ENCODE measurements around the gene SLC45A1. TPM values are rescaled to one million over a fixed set of nuclear protein-coding genes. Genes with fewer than 3 reads are reported as not detected.

The SLC45A1 gene
- total RNA-seq, 1 donor from 2014 or later, result 1.8 TPM

- peaks cover 81% of the 10 kb centered on the region for H3K4me1 ChIP-seq
- intact Hi-C loops (cut with micrococcal nuclease), result no loop called here
- peak; percentile 71 for DNase-seq
- no peaks in the 10 kb centered on the region for H3K9me3 ChIP-seq (replicated peaks)
- TF ChIP-seq, protein P1, sequence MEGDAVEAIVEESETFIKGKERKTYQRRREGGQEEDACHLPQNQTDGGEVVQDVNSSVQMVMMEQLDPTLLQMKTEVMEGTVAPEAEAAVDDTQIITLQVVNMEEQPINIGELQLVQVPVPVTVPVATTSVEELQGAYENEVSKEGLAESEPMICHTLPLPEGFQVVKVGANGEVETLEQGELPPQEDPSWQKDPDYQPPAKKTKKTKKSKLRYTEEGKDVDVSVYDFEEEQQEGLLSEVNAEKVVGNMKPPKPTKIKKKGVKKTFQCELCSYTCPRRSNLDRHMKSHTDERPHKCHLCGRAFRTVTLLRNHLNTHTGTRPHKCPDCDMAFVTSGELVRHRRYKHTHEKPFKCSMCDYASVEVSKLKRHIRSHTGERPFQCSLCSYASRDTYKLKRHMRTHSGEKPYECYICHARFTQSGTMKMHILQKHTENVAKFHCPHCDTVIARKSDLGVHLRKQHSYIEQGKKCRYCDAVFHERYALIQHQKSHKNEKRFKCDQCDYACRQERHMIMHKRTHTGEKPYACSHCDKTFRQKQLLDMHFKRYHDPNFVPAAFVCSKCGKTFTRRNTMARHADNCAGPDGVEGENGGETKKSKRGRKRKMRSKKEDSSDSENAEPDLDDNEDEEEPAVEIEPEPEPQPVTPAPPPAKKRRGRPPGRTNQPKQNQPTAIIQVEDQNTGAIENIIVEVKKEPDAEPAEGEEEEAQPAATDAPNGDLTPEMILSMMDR (IDR thresholded peaks at IDR 0.05; ENCODE audit: borderline replicate concordance), result no peak
- H3K27ac ChIP-seq (replicated peaks), result peak overlapping the region; percentile 94
- H3K4me3 ChIP-seq, result peak overlapping the region; percentile 31
- no peaks in the 10 kb centered on the region for H3K27me3 ChIP-seq (ENCODE audit: low read depth)
- H3K36me3 ChIP-seq, result peaks cover 66% of the 10 kb centered on the region
Measured at GRCh38 chr1:8364528-8365442, 46.9 kb downstream of the SLC45A1 start.

- TF ChIP-seq, protein P1 (IDR thresholded peaks at IDR 0.05; ENCODE audit: borderline replicate concordance), result no peak
- peaks cover 56% of the 10 kb centered on the region for H3K36me3 ChIP-seq
- H3K27me3 ChIP-seq (ENCODE audit: low read depth), result no peaks in the 10 kb centered on the region
- intact Hi-C loops (cut with micrococcal nuclease), result no loop called here
- no peaks in the 10 kb centered on the region for H3K9me3 ChIP-seq (replicated peaks)
- no peak overlapping the region for H3K4me3 ChIP-seq
- peaks cover 91% of the 10 kb centered on the region for H3K4me1 ChIP-seq
- no peak for DNase-seq
- H3K27ac ChIP-seq (replicated peaks), result peak overlapping the region; percentile 94
Measured at GRCh38 chr1:8365661-8366362, 47.9 kb downstream of the SLC45A1 start.

DNA sequence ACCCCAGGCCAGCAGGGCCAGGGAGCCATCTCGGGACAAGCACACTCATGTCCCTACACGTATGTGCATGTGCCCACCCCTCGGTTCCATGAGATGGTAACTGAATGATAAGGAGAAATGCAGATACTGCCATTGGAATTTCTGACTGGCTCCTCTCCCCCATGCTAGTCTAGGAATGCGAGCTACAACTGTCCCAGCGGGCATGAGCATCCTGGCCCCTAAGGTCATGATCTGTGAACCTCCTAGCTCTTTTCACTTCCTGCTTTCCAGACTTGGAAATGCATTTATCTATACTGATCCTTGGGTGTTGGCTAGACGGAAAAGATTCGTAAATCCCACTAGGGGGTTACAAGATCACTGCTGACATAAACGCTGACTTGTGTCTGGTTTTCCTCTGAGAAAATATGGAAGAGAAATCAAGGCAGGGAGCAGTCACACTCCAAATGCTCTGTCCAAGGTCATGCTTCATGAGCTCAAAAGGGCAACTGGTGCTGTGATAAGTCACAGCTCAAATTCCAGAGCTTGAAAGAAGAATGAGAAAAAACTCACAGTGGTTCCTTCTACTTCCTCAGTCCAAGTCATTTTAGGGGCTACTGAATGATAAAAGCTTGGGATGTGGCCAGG lies 49.8 kb downstream of the SLC45A1 start:
- H3K27ac ChIP-seq (replicated peaks), result peak overlapping the region; percentile 94
- H3K4me1 ChIP-seq, result peaks cover 100% of the 10 kb centered on the region
- intact Hi-C loops (cut with micrococcal nuclease), result no loop called here
- no peak for DNase-seq
- TF ChIP-seq, protein P1 (IDR thresholded peaks at IDR 0.05; ENCODE audit: borderline replicate concordance), result no peak
- peaks cover 37% of the 10 kb centered on the region for H3K36me3 ChIP-seq
- H3K4me3 ChIP-seq, result peak overlapping the region; percentile 2
- no peaks in the 10 kb centered on the region for H3K27me3 ChIP-seq (ENCODE audit: low read depth)
- H3K9me3 ChIP-seq (replicated peaks), result no peaks in the 10 kb centered on the region

DNA sequence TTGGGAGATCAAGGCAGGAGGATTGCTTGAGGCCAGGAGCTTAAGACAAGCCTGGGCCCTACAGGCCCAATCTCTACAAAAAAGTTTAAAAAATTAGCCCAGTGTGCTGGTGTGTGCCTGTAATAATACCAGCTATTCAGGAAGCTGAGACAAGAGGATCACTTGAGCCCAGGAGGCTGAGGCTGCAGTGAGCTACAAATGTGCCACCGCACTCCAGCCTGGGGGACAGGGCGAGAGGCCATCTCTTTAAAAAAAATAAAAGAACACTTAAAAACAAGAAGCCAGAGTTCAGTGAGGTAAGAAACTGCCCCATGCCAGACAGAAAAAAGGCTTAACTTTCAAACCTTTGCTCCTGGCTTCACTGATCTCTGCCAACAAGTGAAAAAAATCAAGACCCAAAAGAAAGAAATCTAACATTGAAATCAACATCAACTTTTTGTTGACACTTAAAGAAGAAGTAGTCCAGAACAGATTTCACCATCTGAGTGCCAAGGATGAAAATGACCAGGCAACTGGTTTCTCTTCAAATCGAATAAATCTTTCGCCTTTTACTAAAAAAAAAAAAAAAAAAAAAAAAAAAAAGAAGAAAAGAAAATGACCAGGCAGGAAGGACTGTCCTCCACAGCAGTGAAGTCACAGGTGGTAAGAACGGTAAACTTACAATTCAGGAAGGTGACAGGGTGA lies 51.2 kb downstream of the SLC45A1 start:
- intact Hi-C loops (cut with micrococcal nuclease), result no loop called here
- TF ChIP-seq, protein P1 (IDR thresholded peaks at IDR 0.05; ENCODE audit: borderline replicate concordance), result no peak
- peak overlapping the region; percentile 94 for H3K27ac ChIP-seq (replicated peaks)
- no peaks in the 10 kb centered on the region for H3K9me3 ChIP-seq (replicated peaks)
- peaks cover 23% of the 10 kb centered on the region for H3K36me3 ChIP-seq
- H3K27me3 ChIP-seq (ENCODE audit: low read depth), result no peaks in the 10 kb centered on the region
- H3K4me1 ChIP-seq, result peaks cover 100% of the 10 kb centered on the region
- no peak for DNase-seq
- H3K4me3 ChIP-seq, result no peak overlapping the region

Data from left ventricle myocardium inferior (tissue), 1 donor.